Stimulated activated CD4-positive, alpha-beta T cell treated with anti-CD3 and anti-CD28 coated beads, Interleukin-12 subunit alpha, Interleukin-12 subunit beta, amount 100 ng/mL, for 48 hours (primary cell): ENCODE measurements around the gene TPP2.

Source experiments
- DNase-seq, 3 donors: peaks; one replicate each; pipeline ENCODE4 v3.0.0-alpha.2; 2020; ENCODE audit warnings: low read depth in 2 of 3, low spot score in 1 of 3

Gene TPP2

DNA sequence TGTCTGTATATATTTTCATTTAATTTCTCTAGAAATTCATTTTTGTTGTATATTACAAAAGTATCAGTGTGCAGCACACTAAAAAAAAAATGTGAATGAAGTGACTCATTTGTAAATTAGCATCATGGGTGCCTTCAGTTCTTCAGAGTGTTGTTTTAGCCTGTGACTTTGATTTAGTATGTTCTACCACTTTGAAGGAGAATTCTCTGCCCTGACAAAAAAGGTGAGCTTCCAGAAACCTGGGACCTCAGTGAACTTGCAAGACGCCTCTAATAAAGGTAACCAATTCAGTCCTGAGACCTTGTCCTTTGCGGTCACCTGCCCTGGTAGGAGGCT is 95.7 kb downstream of the TPP2 start:
- no peak for DNase-seq

DNA sequence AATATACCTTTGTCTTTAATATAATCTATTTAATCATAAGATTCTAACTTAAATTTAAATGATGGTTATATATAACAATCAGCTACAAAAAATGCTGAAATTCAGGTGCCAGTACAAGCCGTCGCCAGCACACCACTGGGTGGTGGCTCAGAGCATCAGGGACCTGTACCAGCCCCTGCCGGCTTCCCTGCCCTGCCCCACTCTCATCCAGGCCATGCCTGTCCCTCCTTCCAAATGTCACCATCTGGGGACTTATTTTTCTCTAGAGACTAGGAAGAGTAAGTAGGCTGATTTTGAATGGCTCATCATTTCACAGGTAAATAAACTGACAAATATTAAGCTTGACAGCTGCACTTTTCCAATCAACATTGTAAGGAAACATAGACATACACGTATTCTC is 96.5 kb downstream of the TPP2 start:
- DNase-seq, result no peak

DNA sequence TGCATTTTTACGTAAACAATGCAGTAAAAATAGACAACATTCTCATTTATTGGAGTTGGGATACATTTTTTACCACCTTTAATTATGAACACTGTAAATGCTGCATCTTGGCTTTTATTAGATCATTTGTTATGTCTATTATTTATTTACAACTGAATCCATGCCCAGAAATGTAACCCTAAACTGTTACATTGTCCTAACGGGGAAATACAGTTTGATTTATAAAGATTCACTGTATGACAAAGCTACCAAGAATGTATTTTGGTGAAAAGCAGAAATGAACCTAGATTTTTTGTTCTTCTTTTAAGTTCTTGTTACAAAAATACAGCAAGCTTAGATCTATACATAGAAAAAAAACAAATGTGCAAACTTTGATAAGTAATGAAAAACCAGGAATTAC is 97.0 kb downstream of the TPP2 start:
- DNase-seq, result no peak

DNA sequence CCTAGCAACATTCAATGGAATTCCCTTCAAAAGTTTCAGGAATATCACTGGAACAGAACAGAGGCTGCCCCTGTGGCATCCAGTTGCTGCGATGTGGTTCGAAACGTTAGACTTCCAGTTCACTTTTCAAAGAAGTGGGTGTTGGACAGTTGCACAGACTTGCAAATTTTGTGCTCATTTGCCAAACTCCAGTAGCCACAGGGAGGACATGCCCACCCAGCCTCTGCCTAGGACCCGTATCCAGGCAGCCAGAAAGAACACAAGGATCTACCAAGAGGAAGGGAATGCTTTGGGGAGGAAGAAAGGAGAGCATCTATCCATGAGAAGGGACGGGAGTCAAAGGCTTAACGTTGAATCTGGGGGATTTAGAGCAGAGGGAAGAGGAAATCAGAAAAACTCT is 98.2 kb downstream of the TPP2 start, which contains the start of gene METTL21C:
Gene METTL21C, minus strand, starts transcription at position 108 of the 400 bp plus-strand sequence. CDS start 546 bp downstream, outside the sequence.
- no peak for DNase-seq

DNA sequence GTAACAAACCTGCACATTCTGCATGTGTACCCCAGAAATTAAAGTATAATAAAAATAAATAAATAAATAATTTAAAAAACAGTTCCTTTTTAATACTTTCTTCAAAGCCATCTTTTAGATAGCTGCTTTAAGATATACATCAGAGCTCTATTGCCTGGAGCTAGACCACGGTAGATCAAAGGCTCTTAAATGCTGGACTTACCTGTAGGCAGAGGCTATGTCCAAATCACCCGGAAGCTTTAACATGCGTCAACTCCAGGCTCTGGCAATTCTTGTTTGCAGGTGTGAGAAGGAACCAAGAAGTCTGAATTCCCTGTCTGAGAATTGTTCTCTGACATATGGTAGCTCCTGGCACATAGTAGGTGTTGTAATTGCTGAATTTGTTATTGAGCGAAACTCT is 99.7 kb downstream of the TPP2 start:
- no peak for DNase-seq

DNA sequence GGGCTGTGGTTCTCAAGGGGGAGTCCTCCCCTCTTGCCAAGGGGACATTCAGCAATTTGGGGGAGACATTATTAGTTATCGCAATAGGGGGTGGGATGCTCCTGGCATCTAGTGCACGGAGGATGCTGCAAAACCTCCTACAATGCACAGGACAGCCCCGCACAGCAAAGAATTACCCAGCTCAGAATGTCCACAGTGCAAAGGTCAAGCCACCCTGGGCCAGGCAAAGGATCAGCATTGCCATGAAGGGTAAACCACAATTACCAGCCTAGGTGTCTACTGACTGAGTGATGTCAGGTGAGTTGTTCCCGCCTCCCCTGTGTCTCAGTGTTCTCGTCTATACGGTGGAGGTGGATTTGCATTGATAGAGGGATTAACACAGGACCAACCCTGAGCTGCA is 100.5 kb downstream of the TPP2 start:
- no peak for DNase-seq

DNA sequence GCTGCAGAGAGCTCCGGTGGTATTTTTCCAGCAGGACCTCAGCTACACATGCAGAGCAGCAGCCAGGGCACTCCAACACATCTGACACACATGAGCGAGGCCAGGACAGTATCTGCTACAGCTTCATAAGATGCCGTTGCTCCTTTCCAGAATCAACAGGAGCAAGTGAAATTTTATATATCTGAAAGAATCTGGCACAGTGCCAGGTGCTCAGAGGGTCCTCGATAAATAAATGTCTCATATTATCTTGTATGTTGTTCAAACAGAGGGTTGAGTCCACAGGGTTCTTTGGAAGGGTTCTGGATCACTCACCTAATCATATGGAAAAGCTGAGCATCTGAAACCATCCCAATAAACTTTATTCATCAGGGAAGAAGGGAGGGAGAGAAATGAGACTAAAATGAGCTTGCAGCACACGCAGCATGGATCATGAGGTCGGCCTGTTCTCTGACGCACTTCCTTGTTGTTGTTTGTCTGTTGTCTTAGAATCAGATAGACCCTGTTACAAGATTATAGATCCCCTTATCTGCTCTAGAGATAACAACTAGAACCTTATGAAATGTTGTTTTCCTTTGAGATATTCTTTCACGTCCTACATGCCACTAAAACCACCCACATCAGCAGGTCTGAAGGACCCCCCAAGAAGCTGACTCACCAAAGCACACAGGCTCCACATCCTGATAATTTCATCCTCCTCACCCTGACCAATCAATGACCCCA is 101.3 kb downstream of the TPP2 start:
- DNase-seq, result no peak

DNA sequence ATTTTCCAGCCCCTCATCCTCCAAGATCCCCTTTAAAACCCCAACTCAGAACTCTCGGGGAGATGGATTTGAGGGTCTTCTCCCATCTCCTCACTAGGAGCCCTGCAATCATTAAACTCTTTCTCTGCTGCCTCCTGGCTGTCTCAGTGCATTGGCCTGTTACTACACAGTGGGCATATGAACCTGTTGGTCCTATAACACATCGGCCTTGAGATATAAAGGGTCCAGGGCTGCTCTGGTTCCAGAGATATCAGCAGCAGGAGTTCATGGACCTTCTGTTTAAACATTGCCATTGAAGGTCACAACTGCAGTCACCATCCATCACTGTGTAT is 101.8 kb downstream of the TPP2 start:
- DNase-seq, result no peak

DNA sequence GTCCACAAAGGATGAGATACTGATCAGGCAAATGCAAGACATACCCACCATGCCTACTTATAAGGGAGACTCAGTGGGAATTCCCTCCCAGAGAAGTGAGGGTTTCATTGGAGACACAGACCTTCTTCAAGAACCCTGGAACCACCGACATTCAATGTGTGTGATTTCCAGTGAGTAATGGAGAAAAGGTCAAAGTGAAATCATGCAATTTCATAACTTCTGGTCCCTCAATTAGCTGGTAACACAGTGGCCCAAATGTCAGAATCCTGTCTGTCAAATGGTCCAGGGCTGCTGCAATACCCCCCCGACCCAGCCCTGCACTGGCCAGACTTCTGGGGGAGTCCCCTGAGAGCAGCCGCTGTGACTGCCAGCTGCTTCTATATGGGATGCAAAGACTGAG is 102.7 kb downstream of the TPP2 start:
- DNase-seq, result no peak

DNA sequence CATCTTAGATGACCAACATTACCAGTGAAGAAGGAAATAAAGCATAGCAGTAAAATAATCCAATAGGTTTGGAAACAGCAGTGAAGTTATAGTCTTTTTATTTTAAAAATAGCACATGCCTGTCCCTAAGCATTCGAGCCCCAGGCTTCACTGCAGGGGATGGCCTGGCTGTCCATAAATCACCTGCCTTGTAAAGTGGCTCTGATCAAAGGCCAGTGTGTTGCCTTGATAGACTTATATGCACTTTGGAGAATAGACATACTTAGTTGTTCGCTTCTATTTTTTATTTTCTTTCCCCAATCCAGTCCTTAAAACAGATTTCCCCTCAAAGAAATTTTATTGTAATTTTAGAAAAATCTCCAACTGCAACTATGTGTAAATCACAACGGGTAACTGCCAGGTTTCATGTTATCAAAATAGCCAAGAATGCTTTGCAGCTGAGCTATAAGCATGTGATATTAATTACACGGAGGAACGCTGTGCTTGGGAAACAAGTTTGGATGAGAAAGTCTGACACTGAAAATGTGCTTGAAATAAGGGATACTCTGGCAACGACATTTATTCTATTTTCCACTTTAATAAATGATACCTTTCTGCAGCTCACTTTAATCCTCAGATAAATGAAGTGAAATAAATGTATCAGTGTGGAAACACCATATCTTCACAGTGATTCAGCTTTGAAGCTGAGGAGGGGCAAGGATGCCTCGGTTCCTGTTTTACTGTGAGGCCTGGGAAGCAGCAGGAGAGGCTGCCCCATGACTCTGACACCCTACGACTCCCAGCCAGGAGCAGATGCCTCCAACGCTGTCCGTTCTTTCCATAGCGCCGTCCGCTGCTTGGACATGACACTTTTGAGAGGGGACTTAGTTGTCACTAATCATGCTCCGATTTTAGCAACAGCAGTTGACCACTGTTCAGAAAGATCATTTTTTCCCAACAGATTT is 103.6 kb downstream of the TPP2 start:
- DNase-seq, result no peak

DNA sequence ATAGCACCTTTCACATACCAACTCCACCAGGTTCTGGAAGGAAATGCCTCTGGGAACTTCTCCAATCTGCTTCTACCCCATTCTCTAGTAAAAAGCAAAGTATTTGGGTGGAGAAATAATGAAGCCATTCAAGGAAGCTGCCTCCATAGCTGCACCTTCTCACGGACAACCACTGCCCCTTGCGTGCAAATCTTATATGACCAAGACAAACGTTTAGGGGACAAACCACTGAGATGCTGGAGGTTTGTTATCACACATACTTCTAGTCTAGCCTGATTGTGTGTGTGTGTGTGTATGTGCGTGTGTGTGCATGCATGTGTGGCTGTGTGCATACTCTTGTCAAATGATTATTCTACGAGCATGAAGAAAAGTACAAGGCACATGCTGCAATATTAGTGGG is 104.5 kb downstream of the TPP2 start:
- no peak for DNase-seq

DNA sequence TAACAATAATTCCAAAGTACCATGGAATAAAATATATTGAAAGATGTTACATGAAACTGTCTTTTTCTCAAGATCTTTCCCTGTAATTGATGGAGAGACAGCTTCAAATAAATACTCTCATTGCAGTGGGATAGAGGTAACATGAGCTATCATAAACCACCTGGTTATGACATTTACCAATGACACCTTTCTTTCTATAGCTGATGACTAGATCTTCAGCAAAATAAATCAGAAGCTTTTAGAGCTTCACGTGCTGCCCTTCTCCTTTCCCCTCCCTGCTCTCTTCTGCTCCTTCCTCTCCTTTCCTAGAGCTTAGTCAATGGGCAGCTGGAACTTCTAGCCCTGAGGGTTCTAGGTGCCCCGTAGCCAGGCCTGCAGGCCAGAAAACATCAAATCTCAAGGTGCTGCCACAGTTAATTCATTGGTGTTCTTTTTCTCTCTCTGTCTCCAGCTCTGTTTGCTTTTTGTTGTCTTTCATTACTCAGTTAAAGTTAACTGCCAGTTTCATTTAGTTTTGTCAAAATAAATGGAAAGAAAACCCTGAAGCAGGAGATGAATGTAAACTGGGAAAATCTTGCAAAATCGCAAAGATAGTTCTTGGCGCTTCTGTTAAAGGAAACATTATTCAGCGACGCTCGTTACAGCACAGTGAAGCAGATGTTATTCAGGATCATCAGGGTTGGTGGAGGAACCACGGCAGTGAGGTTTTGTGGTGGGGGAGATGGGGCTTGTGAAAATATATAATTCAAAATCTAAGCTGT is 106.4 kb downstream of the TPP2 start:
- no peak for DNase-seq

DNA sequence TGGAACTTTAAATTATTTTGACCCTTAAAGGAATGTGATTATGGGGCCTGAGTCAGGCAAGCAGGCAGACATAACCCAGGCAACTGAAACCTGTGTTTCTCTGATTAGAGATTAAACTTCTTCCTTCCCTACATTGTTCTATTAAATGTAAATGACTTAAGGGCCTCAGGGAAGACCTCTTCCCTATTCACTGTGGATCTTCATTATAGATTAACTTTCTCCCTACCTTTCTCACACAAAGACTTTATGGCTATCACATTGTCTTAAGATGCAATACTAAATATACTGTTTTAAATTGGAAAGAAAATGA is 106.9 kb downstream of the TPP2 start:
- no peak for DNase-seq

DNA sequence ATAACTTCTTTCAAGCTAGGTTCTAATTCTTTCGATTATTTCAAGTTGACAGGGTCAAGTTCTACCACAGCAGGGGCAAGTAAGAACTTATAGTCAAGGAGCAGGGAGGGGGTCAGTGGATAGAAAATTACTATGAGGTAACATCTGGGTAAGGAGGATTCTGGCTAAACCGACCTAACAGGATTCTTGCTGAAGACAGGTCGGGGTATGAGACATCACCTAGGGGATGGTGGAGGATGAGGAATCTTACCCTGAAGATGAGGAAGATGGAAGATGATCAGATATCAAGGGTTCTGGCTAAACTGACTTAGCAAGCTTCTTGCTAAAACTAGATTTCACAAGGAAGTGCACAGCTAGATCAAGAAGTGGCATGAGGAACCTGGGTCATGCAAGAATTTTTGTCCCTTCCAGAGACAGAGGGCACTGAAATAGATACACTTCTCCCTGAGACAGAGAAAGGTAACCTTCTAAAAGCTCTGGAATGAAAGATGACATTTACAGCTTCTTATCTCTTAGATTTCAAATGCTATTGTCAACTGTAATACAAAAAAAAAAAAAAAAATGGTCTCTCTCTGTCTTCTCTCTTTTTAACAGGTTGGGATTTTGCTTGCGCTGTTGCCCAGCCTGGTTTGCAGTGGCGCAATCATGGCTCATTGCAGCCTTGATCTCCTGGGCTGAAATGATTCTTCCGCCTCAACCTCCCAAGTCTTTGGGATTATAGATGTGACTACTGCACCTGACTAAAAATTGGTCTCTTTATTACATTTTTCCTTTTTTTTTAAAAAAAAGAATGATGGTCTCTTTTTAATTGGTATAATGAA is 107.7 kb downstream of the TPP2 start:
- no peak for DNase-seq

DNA sequence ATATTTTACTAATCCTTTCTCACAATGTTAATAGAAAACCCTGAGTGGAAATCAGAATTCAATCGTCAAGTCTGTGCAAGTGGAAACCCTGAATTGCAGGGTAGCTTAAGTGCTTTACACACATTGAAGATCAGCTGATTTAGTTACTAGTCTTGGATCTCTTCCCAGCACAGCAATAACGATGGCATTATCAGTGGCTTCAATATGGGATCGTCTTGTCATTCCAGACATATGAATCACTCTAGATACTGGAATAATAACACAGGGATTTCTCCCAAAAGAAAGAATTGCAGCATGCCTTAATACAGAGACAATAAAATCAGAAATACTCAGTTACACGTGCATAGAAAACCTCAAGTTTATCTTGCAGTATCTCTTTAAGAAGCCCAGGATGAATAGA is 110.7 kb downstream of the TPP2 start:
- no peak for DNase-seq

DNA sequence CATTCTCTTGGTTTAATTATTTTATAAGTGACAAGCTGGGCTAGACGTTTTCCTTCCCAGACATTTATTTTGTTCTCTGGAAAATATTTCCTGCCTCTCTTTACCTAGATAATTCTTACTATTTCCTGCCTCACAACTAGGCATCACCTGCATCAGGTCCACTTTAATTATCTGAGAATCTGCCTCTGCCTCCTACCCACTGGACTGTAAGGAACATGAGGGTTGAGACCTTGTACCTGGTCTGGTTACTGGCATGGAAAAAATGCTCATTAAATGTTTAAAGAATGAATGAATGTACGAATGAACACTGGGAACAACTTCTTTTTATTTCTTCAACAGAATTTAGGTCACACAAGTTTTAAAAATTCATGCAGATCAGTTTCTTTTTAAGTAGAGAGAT is 111.4 kb downstream of the TPP2 start:
- no peak for DNase-seq

DNA sequence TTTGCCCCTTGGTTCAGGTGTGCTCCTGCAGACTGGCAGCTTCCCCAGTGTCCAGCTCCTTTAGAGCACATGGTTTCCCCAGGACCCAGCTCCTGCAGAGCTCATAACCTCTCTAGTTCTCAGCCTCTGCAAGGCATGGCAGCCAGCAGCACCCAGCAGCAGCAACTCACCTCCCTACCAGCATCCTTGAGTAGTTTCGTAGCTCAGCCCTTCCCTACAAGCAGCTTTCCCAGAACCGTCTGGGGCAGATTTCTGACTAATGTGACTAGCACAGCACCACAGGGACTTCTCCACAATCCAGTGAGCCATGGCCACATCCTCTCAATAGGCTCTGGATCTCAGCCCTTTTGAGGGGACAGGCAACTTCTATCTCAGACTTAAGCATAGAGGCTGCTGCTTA is 112.2 kb downstream of the TPP2 start:
- DNase-seq, result no peak

DNA sequence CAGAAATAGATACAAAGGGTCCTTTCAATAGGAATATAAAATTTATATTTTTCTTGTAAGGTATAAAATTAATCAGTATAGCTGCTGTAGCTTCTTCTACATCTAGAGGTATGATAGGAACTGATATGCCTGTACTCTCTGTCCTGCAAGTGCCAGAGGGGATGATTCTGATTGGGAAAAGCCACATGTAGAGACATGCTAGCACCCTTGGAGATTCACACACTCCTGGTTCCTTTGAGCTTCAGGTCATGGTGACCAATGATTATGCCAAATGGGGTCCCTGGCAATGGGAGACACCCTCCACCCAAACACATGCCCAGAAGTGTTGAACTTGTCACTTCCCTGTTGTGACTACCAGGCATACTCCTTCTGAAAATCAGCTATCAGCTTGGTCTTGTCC is 112.8 kb downstream of the TPP2 start:
- DNase-seq, result no peak

DNA sequence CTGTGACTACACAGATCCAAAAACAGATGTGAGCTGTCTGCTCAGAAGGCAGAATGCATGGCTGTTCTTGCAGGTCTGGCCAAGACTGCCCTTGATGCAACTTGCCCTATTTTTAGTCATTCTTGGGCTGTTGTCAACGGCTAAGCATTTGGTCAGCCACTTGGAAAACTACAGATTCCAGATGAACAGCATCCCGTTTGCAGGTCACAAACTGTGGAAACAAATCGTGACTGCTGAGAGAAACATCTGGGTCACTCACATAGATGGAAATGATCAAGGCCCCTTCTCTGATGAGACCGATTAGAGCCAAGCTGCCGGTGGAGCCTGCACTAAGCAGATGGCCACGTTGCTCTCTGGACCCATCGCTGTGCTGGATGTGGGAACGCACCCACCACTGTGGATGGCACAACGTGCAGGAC is 113.5 kb downstream of the TPP2 start:
- no peak for DNase-seq

DNA sequence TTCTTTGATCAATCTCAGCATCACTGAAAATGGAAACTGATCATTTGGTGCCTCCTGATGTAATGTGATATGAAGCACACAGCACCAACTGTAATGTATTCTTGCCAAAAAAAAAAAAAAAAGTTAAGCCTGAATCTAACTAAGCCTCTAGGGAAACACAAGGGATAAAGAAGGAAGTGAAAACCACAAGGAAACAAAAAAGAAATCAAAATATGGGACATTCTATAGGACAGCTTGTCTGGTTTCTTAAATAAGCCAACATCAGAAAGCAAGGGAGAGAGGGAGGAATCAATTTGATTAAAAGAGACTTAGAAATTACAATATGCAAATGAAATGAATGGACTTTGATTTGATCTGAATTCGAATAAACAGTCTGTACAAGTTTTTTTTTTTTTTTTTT is 118.7 kb downstream of the TPP2 start:
- DNase-seq, result no peak

DNA sequence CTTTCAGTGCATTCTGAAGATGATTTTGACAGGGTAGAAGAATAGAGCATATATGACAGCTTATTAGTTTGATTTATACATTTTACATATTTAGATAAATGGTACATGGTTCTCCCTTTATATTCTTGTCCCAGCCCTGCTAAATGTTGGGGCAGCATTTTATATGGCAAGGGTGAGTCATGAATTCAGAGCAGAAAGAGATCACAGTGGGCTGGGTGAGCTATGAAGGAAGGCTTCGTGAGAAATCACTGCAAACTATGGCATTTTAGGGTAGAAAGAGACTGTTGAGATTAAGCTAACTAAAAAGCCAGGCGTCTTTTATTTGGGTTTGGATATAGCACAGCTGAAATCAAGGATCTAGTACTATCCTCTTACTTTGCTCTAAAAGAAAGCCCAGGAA is 122.0 kb downstream of the TPP2 start:
- no peak for DNase-seq
